Measurements from ENCODE around the gene FGF16.

DNA sequence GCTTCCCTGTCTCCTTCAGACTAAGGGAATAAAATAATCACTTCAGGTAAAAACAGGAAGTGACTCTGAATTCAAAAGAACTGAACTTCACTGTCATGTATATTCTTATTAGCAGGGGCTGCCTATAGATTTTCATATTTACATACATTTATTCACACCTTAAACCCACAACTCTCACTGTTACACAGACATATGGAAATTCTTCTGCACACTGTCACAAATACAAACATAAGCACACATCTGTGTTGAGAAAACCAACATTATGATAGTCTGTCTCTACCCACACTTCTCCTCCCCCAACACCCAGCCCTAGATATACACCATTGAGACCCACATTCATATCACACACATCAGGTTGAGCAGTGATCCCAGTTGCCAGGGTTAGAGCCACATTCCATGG, 5.7 kb upstream of the FGF16 start:
- TF ChIP-seq, protein P1, sequence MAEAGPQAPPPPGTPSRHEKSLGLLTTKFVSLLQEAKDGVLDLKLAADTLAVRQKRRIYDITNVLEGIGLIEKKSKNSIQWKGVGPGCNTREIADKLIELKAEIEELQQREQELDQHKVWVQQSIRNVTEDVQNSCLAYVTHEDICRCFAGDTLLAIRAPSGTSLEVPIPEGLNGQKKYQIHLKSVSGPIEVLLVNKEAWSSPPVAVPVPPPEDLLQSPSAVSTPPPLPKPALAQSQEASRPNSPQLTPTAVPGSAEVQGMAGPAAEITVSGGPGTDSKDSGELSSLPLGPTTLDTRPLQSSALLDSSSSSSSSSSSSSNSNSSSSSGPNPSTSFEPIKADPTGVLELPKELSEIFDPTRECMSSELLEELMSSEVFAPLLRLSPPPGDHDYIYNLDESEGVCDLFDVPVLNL (IDR thresholded peaks at IDR 0.05; ENCODE audit: low read depth, low read length) = no peak
- TF ChIP-seq TAF1 (IDR thresholded peaks at IDR 0.05; ENCODE audit: borderline replicate concordance, low read depth, low read length) = no peak
- no peak for TF ChIP-seq ZNF207 (IDR thresholded peaks at IDR 0.05; ENCODE audit: borderline replicate concordance)
- TF ChIP-seq HDAC2 (IDR thresholded peaks at IDR 0.05) = no peak
- TF ChIP-seq POLR2AphosphoS5 (IDR thresholded peaks at IDR 0.05; ENCODE audit: low read length) = no peak
- TF ChIP-seq, protein P2, sequence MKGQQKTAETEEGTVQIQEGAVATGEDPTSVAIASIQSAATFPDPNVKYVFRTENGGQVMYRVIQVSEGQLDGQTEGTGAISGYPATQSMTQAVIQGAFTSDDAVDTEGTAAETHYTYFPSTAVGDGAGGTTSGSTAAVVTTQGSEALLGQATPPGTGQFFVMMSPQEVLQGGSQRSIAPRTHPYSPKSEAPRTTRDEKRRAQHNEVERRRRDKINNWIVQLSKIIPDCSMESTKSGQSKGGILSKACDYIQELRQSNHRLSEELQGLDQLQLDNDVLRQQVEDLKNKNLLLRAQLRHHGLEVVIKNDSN (IDR thresholded peaks at IDR 0.05; ENCODE audit: borderline replicate concordance, extremely low read length, insufficient read depth, low read depth, low read length) = no peak
- TF ChIP-seq, protein P3, sequence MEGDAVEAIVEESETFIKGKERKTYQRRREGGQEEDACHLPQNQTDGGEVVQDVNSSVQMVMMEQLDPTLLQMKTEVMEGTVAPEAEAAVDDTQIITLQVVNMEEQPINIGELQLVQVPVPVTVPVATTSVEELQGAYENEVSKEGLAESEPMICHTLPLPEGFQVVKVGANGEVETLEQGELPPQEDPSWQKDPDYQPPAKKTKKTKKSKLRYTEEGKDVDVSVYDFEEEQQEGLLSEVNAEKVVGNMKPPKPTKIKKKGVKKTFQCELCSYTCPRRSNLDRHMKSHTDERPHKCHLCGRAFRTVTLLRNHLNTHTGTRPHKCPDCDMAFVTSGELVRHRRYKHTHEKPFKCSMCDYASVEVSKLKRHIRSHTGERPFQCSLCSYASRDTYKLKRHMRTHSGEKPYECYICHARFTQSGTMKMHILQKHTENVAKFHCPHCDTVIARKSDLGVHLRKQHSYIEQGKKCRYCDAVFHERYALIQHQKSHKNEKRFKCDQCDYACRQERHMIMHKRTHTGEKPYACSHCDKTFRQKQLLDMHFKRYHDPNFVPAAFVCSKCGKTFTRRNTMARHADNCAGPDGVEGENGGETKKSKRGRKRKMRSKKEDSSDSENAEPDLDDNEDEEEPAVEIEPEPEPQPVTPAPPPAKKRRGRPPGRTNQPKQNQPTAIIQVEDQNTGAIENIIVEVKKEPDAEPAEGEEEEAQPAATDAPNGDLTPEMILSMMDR (IDR thresholded peaks at IDR 0.05 in 2 of 3, conservative IDR thresholded peaks at IDR 0.05 in 1 of 3; ENCODE audit: control insufficient read depth in 2 of 3, extremely low read depth in 1 of 3, insufficient read depth in 1 of 3, low read depth in 3 of 3, low read length in 3 of 3) = no peak
- no peak for TF ChIP-seq MTA2 (IDR thresholded peaks at IDR 0.05; ENCODE audit: low read depth)
- no peak for TF ChIP-seq SPI1 (IDR thresholded peaks at IDR 0.05; ENCODE audit: borderline replicate concordance, insufficient read depth, low read depth, low read length)
- TF ChIP-seq NFIC (IDR thresholded peaks at IDR 0.05; ENCODE audit: low read depth, low read length) = no peak
- no peak for TF ChIP-seq EZH2 (IDR thresholded peaks at IDR 0.05; ENCODE audit: borderline replicate concordance, control insufficient read depth, low read depth, low read length)
